Lung (tissue), 12 donors: ENCODE measurements around the gene FLNB. TPM values are rescaled to one million over a fixed set of nuclear protein-coding genes. Genes with fewer than 3 reads are reported as not detected.

ENCODE experiments used
- ATAC-seq: fragments of 200-7000 bp; cut with Tn5 transposase; one replicate; pipeline ENCODE4 v1.9.1; 2020; ENCODE audit warnings: moderate number of reproducible peaks; ENCODE audit not compliant: insufficient read depth, low FRiP score
- DNase-seq, 3 donors: peaks; one replicate each; pipeline ENCODE4 v3.0.0-alpha.2; 2013 to 2017
- H3K27ac ChIP-seq, 2 donors: one replicate each; pipeline ENCODE4 v1.5.1; 2013; ENCODE audit warnings: mild to moderate bottlenecking in 2 of 2, moderate library complexity in 2 of 2, control low read depth in 1 of 2, inconsistent platforms in 1 of 2, low read depth in 1 of 2, low read length in 1 of 2
- H3K27me3 ChIP-seq, 3 donors: one replicate each; pipeline ENCODE4 v1.5.1; 2013; ENCODE audit warnings: low read length in 2 of 3; ENCODE audit not compliant: control insufficient read depth in 3 of 3, insufficient read depth in 3 of 3
- H3K36me3 ChIP-seq, 4 donors: one replicate each; pipeline ENCODE4 v1.5.1; 2013; ENCODE audit warnings: low read length in 4 of 4, mild to moderate bottlenecking in 1 of 4, moderate library complexity in 1 of 4; ENCODE audit not compliant: control insufficient read depth in 4 of 4, insufficient read depth in 4 of 4
- H3K4me1 ChIP-seq, 5 donors: one replicate each; pipeline ENCODE4 v1.5.1; 2013; ENCODE audit warnings: low read length in 5 of 5, mild to moderate bottlenecking in 2 of 5, moderate library complexity in 1 of 5; ENCODE audit not compliant: control insufficient read depth in 5 of 5, insufficient read depth in 5 of 5
- H3K4me3 ChIP-seq: one replicate; pipeline ENCODE4 v1.5.1; 2013; ENCODE audit warnings: mild to moderate bottlenecking, control low read depth, moderate library complexity
- H3K9ac ChIP-seq, 2 donors: one replicate each; pipeline ENCODE4 v1.5.1; 2013; ENCODE audit warnings: low read length in 2 of 2, control low read depth in 1 of 2; ENCODE audit not compliant: insufficient read depth in 1 of 2
- H3K9me3 ChIP-seq, 4 donors: one replicate each; pipeline ENCODE4 v1.5.1; 2013; ENCODE audit warnings: low read length in 3 of 4, mild to moderate bottlenecking in 1 of 4, moderate library complexity in 1 of 4; ENCODE audit not compliant: control insufficient read depth in 4 of 4, insufficient read depth in 3 of 4
- whole genome bisulfite sequencing, 2 donors: extraction: QIAGEN DNeasy Blood & Tissue Kit; methylation state at CpG; one replicate each; pipeline ENCODE4 v1.1.7; 2013; 5-methylcytosine and 5-hydroxymethylcytosine counted together
- polyA plus RNA-seq, 2 donors: library from polyadenylated mRNA; stranded (reverse); fragments of 200-250 nt; gene quantifications; one replicate each; pipeline ENCODE4 v1.2.1, GENCODE V29; 2013
- total RNA-seq, 2 donors: library from RNA; depleted of rRNA in 1 of 2; stranded (reverse); fragments of >200 nt in 1 of 2; gene quantifications; one replicate each; pipeline ENCODE4 v1.2.1, GENCODE V29; 2014 to 2021
- TF ChIP-seq, protein P1 (sequence below): IDR thresholded peaks from 2 replicates; pipeline ENCODE4 v1.5.1; 2012; ENCODE audit warnings: mild to moderate bottlenecking; ENCODE audit errors: control extremely low read depth, extremely low read depth
- donor health status: control.
- donor health status: control.
- donor health status: Bipolar disorder and iron deficiency.
- donor health status: healthy.
- donor health status: DM: yes; HTN: yes; CAD: no.

The FLNB gene
- total and polyA plus RNA-seq, 4 donors, result 32.4 to 122 (median 93.7) TPM

DNA sequence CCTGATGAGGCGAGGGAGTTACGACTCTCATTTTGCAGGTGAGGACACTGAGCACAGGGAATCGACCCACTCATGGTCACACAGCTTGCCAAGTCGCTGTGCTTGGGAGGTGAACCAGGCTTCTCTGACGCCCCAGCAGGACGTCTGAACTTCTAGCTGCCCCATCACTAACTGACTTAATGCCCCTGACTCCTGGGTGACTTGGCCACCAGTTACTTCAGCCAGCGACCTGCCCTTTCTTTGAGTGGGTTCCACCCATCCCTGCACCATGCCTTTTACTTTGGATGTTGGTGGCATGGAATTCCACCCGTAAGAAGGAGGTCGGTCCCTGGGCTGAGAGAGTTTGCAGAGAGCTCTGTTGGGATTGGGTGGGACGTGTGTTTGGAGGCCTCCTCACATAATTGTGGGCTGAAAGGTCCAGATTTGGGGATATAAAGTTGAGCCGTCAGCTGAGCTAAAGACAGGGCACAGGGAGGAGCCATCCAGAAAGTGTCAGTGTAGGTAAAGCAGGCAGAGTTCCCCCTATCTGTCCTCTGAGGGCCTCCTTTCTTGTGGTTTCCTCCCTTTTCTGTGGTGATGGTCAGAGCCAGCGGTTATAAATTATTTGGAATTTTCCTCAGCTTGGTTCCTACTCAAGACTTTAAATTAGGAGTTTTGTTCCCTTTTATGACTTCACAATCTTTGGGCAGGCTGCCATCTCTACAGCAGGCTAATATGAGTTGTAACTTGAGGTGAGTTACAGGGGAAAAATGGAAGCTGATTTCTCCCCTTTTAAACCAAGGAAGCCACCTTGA is 55.0 kb downstream of the FLNB start:
- TF ChIP-seq, protein P1, sequence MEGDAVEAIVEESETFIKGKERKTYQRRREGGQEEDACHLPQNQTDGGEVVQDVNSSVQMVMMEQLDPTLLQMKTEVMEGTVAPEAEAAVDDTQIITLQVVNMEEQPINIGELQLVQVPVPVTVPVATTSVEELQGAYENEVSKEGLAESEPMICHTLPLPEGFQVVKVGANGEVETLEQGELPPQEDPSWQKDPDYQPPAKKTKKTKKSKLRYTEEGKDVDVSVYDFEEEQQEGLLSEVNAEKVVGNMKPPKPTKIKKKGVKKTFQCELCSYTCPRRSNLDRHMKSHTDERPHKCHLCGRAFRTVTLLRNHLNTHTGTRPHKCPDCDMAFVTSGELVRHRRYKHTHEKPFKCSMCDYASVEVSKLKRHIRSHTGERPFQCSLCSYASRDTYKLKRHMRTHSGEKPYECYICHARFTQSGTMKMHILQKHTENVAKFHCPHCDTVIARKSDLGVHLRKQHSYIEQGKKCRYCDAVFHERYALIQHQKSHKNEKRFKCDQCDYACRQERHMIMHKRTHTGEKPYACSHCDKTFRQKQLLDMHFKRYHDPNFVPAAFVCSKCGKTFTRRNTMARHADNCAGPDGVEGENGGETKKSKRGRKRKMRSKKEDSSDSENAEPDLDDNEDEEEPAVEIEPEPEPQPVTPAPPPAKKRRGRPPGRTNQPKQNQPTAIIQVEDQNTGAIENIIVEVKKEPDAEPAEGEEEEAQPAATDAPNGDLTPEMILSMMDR, result no peak
- peaks cover 0 to 2% (median 0%) of the 10 kb centered on the region in 4 donors for H3K9me3 ChIP-seq
- H3K4me3 ChIP-seq, result no peak overlapping the region
- H3K27me3 ChIP-seq, result no peaks in the 10 kb centered on the region
- H3K9ac ChIP-seq, result no peak overlapping the region
- no peak overlapping the region for H3K27ac ChIP-seq
- H3K36me3 ChIP-seq, result no peaks in the 10 kb centered on the region
- 84 to 89% methylated on average over 12 of the region's 12 CpGs for WGBS, 2 donors
- DNase-seq (peak in 2 of 3 donors; percentile 38 to 76), ATAC-seq (no peak)
- peaks cover 0 to 33% (median 14%) of the 10 kb centered on the region in 5 donors for H3K4me1 ChIP-seq

DNA sequence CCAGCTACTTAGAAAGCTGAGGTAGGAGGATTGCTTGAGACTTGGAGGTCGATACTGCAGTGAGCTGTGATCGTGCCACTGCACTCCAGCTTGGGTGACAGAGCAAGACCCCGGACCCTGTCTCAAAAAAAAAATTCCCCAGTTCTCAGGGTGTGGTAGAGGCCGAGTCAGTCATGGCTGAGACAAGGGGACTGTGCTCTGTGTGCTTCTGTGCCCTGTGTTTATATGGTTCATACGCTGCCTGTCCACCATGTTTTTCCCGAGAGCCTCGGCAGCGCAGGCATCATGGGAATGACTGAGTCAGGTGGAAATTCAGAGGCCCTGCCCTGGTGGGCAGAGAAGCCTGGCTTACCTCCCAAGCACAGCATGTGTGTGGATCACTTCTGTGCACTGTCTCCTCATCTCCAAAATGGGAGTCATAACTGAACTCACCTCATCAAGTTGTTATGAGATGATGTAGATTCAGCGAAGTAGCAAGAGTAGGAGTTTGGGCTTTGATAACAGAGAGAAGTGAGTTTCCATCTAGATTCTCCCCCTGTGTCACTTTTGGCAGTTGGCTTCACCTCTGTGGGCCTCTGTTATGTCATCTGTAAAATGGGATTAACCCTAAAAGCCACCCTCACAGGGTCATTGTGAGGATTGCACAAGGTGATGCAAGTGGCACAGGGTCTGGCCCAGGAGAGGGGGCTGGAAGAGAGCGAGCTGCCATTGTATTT is 56.9 kb downstream of the FLNB start:
- Histone ChIP-seq H3K4me3 (no peak overlapping the region), H3K27ac (no peak overlapping the region), H3K36me3 (no peaks in the 10 kb centered on the region), H3K4me1 (peaks cover 0 to 26% (median 5%) of the 10 kb centered on the region in 5 donors), H3K9ac (no peak overlapping the region), H3K27me3 (no peaks in the 10 kb centered on the region), H3K9me3 (peaks cover 0 to 2% (median 0%) of the 10 kb centered on the region in 4 donors)
- ATAC-seq (no peak), DNase-seq (no peak)
- TF ChIP-seq, protein P1, result no peak
- WGBS, 2 donors, result 95 to 96% methylated on average over 10 of the region's 10 CpGs

- H3K9me3 ChIP-seq, result peaks cover 0 to 2% (median 0%) of the 10 kb centered on the region in 4 donors
- DNase-seq, result no peak
- no peak for ATAC-seq
- H3K4me1 ChIP-seq, result peaks cover 0 to 26% (median 5%) of the 10 kb centered on the region in 5 donors
- TF ChIP-seq, protein P1, result no peak
- no peaks in the 10 kb centered on the region for H3K36me3 ChIP-seq
- 87% methylated on average over 6 of the region's 6 CpGs for WGBS, 2 donors
- H3K9ac ChIP-seq, result no peak overlapping the region
- H3K4me3 ChIP-seq, result no peak overlapping the region
- no peak overlapping the region for H3K27ac ChIP-seq
- no peaks in the 10 kb centered on the region for H3K27me3 ChIP-seq
These were observed 57.5 kb downstream of the FLNB start for GRCh38 chr3:58065700-58066167.
